Neuronal stem cell (in vitro differentiated cells): ENCODE data around the gene PHRF1.
A peak's percentile ranks its signal among the peaks of the same experiment; 100 is the strongest.

Experiments
- DNase-seq: peaks from one replicate; pipeline ENCODE4 v3.0.0-alpha.2; 2013; ENCODE audit warnings: low spot score
- H2AFZ ChIP-seq: one replicate; pipeline ENCODE4 v1.6.1; 2013; ENCODE audit warnings: mild to moderate bottlenecking, low read length, inconsistent platforms
- H2AK5ac ChIP-seq: 2 replicates; pipeline ENCODE4 v1.6.1; 2013; ENCODE audit warnings: low read depth, mild to moderate bottlenecking, inconsistent platforms, low read length, moderate library complexity, mixed read lengths
- H2BK120ac ChIP-seq: 2 replicates; pipeline ENCODE4 v1.6.1; 2013; ENCODE audit warnings: low read depth, mild to moderate bottlenecking, inconsistent platforms, low read length, moderate library complexity, mixed read lengths
- H2BK12ac ChIP-seq: one replicate; pipeline ENCODE4 v1.6.1; 2013; ENCODE audit warnings: low read length, inconsistent platforms
- H2BK15ac ChIP-seq: 2 replicates; pipeline ENCODE4 v1.6.1; 2013; ENCODE audit warnings: mild to moderate bottlenecking, low read length, inconsistent platforms, mixed read lengths
- H2BK5ac ChIP-seq: one replicate; pipeline ENCODE4 v1.6.1; 2013; ENCODE audit warnings: inconsistent platforms, mild to moderate bottlenecking, low read length, moderate library complexity
- H3K14ac ChIP-seq: one replicate; pipeline ENCODE4 v1.6.1; 2013; ENCODE audit warnings: low read length, inconsistent platforms
- H3K18ac ChIP-seq: 2 replicates; pipeline ENCODE4 v1.6.1; 2013; ENCODE audit warnings: low read length, inconsistent platforms
- H3K23ac ChIP-seq: 2 replicates; pipeline ENCODE4 v1.6.1; 2013; ENCODE audit warnings: low read depth, mild to moderate bottlenecking, mixed read lengths, low read length, inconsistent platforms; ENCODE audit not compliant: poor library complexity
- H3K27ac ChIP-seq: replicated peaks from 3 replicates; pipeline ENCODE4 v1.5.1; 2013; ENCODE audit warnings: low read length, inconsistent platforms
- H3K27me3 ChIP-seq, 3 experiments: 2 replicates each; pipeline ENCODE4 v1.6.1; 2013; ENCODE audit warnings: low read length in 3 of 3, mild to moderate bottlenecking in 2 of 3, inconsistent platforms in 1 of 3, low read depth in 1 of 3, mixed read lengths in 1 of 3, moderate library complexity in 1 of 3; ENCODE audit not compliant: control insufficient read depth in 3 of 3, insufficient read depth in 3 of 3
- H3K36me3 ChIP-seq, 2 donors: replicated peaks in 1 of 2; 2 replicates each; pipeline ENCODE4 v1.6.1; 2013; ENCODE audit warnings: low read length in 2 of 2; ENCODE audit not compliant: control insufficient read depth in 2 of 2, insufficient read depth in 2 of 2
- H3K4ac ChIP-seq: 2 replicates; pipeline ENCODE4 v1.6.1; 2013; ENCODE audit warnings: inconsistent platforms, mild to moderate bottlenecking, low read length, moderate library complexity
- H3K4me1 ChIP-seq, 2 donors: 1 replicate in 1 of 2; 2 replicates in 1 of 2; pipeline ENCODE4 v1.6.1; 2013; ENCODE audit warnings: low read length in 2 of 2, low read depth in 1 of 2; ENCODE audit not compliant: control insufficient read depth in 2 of 2, insufficient read depth in 1 of 2
- H3K4me2 ChIP-seq: one replicate; pipeline ENCODE4 v1.6.1; 2013; ENCODE audit warnings: mild to moderate bottlenecking, low read length, inconsistent platforms; ENCODE audit not compliant: insufficient read depth, poor library complexity, severe bottlenecking
- H3K4me3 ChIP-seq, 2 donors: 2 replicates each; pipeline ENCODE4 v1.5.1; 2013; ENCODE audit warnings: low read length in 2 of 2, mild to moderate bottlenecking in 2 of 2, inconsistent platforms in 1 of 2, moderate library complexity in 1 of 2
- H3K79me1 ChIP-seq: one replicate; pipeline ENCODE4 v1.6.1; 2013; ENCODE audit warnings: low read depth, mild to moderate bottlenecking, inconsistent platforms, low read length, moderate library complexity
- H3K9ac ChIP-seq: one replicate; pipeline ENCODE4 v1.6.1; 2013; ENCODE audit warnings: mild to moderate bottlenecking, low read depth, low read length, inconsistent platforms; ENCODE audit not compliant: poor library complexity
- H3K9me3 ChIP-seq, 2 donors: replicated peaks in 1 of 2; 2 replicates each; pipeline versions ENCODE3 to v1.6.1; 2013; ENCODE audit warnings: low read length in 2 of 2, mild to moderate bottlenecking in 2 of 2, inconsistent platforms in 1 of 2, low read depth in 1 of 2, mixed read lengths in 1 of 2, moderate library complexity in 1 of 2; ENCODE audit not compliant: control insufficient read depth in 2 of 2, insufficient read depth in 1 of 2
- H4K8ac ChIP-seq: one replicate; pipeline ENCODE4 v1.6.1; 2013; ENCODE audit warnings: low read depth, mild to moderate bottlenecking, inconsistent platforms, low read length, moderate library complexity
- H4K91ac ChIP-seq: one replicate; pipeline ENCODE4 v1.6.1; 2013; ENCODE audit warnings: low read length, low read depth, mild to moderate bottlenecking, inconsistent platforms; ENCODE audit not compliant: poor library complexity
- WGBS, 2 donors: extraction: QIAGEN DNeasy Blood & Tissue Kit; methylation state at CpG; one replicate each; pipeline ENCODE4 v1.1.7; 2013; ENCODE audit warnings: missing lambda C conversion rate in 2 of 2, mixed read lengths in 1 of 2; ENCODE audit not compliant: insufficient read length in 2 of 2, insufficient replicate concordance in 1 of 2; ENCODE audit errors: extremely low coverage in 2 of 2; 5-methylcytosine and 5-hydroxymethylcytosine counted together

Gene PHRF1

DNA sequence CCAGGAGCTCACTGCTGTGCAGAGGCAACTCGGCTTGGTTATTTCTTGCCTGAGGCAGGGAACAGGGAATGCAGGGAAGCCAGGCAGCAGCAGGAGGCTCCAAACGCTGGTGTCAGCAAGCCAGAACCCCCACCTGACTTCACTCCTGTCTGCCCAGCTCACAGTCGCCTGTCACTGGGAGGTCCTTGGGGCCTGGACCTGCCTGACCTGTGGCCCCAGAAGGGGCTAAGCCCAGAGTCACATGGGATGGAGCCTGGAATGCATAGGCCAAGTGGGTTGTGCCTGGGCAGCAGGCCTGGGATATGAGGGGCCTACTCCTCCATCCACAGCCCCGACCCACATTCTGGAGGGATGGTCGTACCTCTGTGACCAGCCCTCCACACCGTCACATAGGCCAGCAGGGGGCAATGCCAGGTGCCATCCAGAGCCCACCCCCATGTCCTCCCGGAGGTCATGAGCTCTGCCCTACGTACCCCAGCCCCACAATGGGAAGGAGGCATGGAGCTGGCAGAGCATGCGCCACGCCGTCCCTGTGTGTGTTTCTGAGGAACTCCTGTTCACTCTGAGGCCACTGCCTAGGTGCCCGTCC is 10.3 kb upstream of the PHRF1 start:
- peaks cover 4 to 5% of the 10 kb centered on the region in 2 donors for H3K36me3 ChIP-seq
- H3K9me3 ChIP-seq = no peaks in the 10 kb centered on the region
- no CpG with 5 or more reads among the region's 12 CpGs for WGBS, 2 donors
- H3K18ac ChIP-seq = peak overlapping the region; percentile 28
- H3K14ac ChIP-seq = no peak overlapping the region
- H2AK5ac ChIP-seq = peak overlapping the region; percentile 94
- peaks cover 0 to 4% (median 0%) of the 10 kb centered on the region in 3 experiments for H3K27me3 ChIP-seq
- no peak overlapping the region for H3K4ac ChIP-seq
- peak overlapping the region; percentile 48 for H2BK5ac ChIP-seq
- no peak overlapping the region for H3K4me3 ChIP-seq
- peak overlapping the region; percentile 73 for H3K23ac ChIP-seq
- H3K4me2 ChIP-seq = no peak overlapping the region
- peaks cover 18% of the 10 kb centered on the region for H3K79me1 ChIP-seq
- DNase-seq = no peak
- H2BK12ac ChIP-seq = no peak overlapping the region
- peaks cover 25 to 30% of the 10 kb centered on the region in 2 donors for H3K4me1 ChIP-seq
- no peak overlapping the region for H2AFZ ChIP-seq
- peak overlapping the region; percentile 22 for H3K27ac ChIP-seq
- H4K8ac ChIP-seq = no peak overlapping the region
- H4K91ac ChIP-seq = no peak overlapping the region
- no peak overlapping the region for H2BK120ac ChIP-seq
- peak overlapping the region; percentile 44 for H3K9ac ChIP-seq
- H2BK15ac ChIP-seq = peak overlapping the region; percentile 11

DNA sequence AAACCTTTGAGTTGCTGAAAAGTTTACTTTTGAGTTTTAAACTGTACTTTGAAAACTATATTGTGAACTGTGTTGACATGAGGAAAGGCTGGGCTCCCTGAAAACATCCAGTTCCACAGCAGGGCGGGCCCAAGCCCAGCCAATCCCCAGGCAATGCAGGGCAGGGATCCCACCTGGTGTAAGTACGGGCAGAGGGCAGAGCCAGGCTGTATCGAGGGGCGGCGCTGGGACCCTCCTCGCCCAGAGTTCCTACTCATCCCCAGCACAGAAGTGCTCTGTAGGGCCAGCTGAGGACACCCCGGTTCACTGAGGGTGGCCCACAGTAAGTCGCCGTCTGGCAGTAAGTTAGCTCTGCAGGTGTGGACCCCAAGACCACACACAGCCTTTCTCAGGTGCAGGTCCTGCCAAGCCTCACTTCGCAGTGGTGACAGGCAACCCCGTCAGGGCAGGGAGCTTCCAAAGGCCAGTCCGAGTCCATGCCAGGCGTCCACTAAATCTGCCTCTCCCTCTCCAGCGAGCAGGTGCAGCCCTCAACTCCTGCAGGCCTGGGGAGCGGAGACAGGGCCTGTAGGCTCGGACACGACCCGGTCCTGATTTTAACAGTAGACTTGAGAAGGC is 9.2 kb upstream of the PHRF1 start:
- Histone ChIP-seq H3K4me1 (peaks cover 25 to 27% of the 10 kb centered on the region in 2 donors), H3K18ac (no peak overlapping the region), H4K8ac (no peak overlapping the region), H2BK120ac (peak overlapping the region; percentile 91), H3K27ac (no peak overlapping the region), H3K36me3 (peaks cover 4 to 5% of the 10 kb centered on the region in 2 donors), H2AFZ (no peak overlapping the region), H3K4me2 (peak overlapping the region; percentile 91), H3K27me3 (peaks cover 0 to 4% (median 0%) of the 10 kb centered on the region in 3 experiments), H3K79me1 (peaks cover 10% of the 10 kb centered on the region), H3K14ac (no peak overlapping the region), H3K9ac (no peak overlapping the region), H3K4ac (no peak overlapping the region), H4K91ac (no peak overlapping the region), H3K9me3 (no peaks in the 10 kb centered on the region), H2BK12ac (no peak overlapping the region), H3K4me3 (peak overlapping the region; percentile 63 to 91), H2AK5ac (peak overlapping the region; percentile 98), H2BK15ac (peak overlapping the region; percentile 30), H3K23ac (no peak overlapping the region), H2BK5ac (peak overlapping the region; percentile 33)
- no CpG with 5 or more reads among the region's 18 CpGs for WGBS, 2 donors
- no peak for DNase-seq

DNA sequence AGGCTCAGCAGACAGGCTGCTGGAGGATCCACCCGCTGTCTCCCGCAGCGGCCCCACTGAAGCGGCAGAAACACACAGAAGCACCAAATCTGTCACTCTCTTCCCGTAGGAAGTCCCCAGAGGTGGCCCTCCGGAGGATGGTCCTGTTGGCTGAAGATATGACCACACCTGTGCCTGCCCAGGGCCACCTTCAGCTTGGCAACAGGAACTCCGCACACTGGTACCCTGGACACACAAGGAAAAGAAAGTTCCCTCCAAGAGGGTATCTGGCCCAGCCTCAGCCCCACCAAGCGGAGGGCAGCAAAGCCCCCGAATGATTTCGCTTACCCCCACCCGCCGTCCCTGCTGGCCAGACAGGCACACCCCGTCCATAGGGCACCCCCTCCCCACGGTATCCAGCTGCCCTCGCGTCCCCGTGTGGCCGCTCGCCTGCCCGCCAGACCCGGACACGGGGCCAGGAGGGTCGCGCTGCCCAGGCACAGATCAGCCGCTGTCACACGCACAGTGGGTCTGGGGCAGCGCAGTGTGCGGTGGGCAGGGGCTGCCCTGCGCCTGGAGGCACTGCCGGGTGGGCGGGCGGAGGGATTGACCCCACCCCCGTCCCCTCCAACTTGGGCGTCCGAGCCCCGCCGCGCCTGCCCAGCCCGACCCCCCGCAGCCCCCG is 8.5 kb upstream of the PHRF1 start:
- Histone ChIP-seq H2AFZ (peak overlapping the region; percentile 97), H3K4me2 (peak overlapping the region; percentile 91), H2AK5ac (peak overlapping the region; percentile 98), H2BK12ac (no peak overlapping the region), H4K91ac (no peak overlapping the region), H3K14ac (peak overlapping the region; percentile 84), H3K9ac (peak overlapping the region; percentile 95), H3K4me1 (peaks cover 25 to 27% of the 10 kb centered on the region in 2 donors), H2BK15ac (peak overlapping the region; percentile 30), H3K27ac (no peak overlapping the region), H2BK120ac (no peak overlapping the region), H3K23ac (peak overlapping the region; percentile 99), H3K4ac (peak overlapping the region; percentile 76), H3K4me3 (peak overlapping the region; percentile 63 to 91), H3K79me1 (peaks cover 7% of the 10 kb centered on the region), H3K27me3 (peaks cover 0 to 5% (median 0%) of the 10 kb centered on the region in 3 experiments), H3K36me3 (peaks cover 4 to 5% of the 10 kb centered on the region in 2 donors), H3K18ac (peak overlapping the region; percentile 92), H3K9me3 (no peaks in the 10 kb centered on the region), H4K8ac (no peak overlapping the region), H2BK5ac (peak overlapping the region; percentile 33)
- no peak for DNase-seq
- no CpG with 5 or more reads among the region's 41 CpGs for WGBS, 2 donors
